Fibroblast of pulmonary artery (primary cell): ENCODE results near the gene TMIE.

Experiments
- DNase-seq: peaks from one replicate; pipeline ENCODE4 v3.0.0-alpha.2; 2010; ENCODE audit warnings: low read depth
- H3K4me3 ChIP-seq: replicated peaks from 2 replicates; pipeline ENCODE4 v1.5.1; 2011; ENCODE audit warnings: low read depth, mild to moderate bottlenecking, control low read depth, low read length, moderate library complexity
- CTCF ChIP-seq: IDR thresholded peaks from 2 replicates; pipeline ENCODE4 v1.5.1; 2011; ENCODE audit warnings: mild to moderate bottlenecking, control low read depth, low read length, inconsistent platforms; ENCODE audit errors: missing control alignments

The TMIE gene

GRCh38 chr3:46685446-46685845 is 15.7 kb upstream of the TMIE start:
- TF ChIP-seq CTCF, result no peak
- no peak for DNase-seq
- H3K4me3 ChIP-seq, result no peak overlapping the region

DNA sequence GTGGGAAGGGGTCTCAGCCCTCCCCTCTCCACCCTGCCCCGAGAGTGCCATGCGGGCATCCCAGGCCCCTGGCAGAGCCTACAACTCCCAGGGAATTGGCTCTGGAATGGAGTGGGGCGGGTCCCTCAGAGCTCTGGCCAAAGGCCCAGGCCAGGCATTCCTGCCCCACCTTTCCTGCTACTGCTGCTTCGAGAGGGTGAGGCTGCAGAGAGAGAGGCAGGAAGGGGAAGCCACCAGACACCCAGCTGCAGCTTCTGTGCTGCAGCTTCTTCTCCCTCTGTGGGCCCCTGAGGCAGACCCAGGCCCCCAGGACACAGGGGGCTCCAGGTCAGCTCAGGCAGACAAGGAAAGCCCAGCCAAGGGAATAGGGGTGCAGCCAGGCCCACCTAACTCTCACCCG is 10.4 kb upstream of the TMIE start:
- TF ChIP-seq CTCF, result no peak
- H3K4me3 ChIP-seq, result no peak overlapping the region
- DNase-seq, result no peak

DNA sequence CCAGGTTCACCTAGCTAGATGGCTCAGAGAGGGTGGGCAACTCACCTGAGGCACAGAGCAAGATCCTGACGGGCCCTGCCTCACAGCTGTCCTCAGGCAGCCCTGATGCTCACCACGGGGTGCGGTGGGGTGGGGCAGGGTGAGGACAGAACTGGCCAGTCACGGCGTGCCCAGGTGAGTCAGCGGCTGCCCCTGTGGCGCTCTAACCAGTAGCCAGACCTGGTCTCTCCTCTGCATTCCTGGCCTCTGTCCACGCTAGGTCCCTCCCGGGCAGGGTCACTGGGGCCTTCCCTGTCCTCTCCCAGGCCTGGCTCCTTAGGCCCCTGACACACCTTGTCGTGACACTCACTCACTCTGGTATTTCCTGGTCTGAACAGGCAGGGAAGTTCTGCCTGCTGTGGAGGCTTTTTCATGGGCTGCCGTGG is 8.6 kb upstream of the TMIE start:
- no peak for DNase-seq
- H3K4me3 ChIP-seq, result peak overlapping the region; percentile 59
- TF ChIP-seq CTCF, result no peak

GRCh38 chr3:46693038-46693891 is 7.9 kb upstream of the TMIE start, which contains the start of gene ALS2CL:
Gene ALS2CL, minus strand, starts transcription at chr3:46693679. Its CDS starts 4,239 bp downstream, at chr3:46689440.
- TF ChIP-seq CTCF, result no peak
- H3K4me3 ChIP-seq, result peak within 1 kb of the TSS; percentile 59
- no peak for DNase-seq

DNA sequence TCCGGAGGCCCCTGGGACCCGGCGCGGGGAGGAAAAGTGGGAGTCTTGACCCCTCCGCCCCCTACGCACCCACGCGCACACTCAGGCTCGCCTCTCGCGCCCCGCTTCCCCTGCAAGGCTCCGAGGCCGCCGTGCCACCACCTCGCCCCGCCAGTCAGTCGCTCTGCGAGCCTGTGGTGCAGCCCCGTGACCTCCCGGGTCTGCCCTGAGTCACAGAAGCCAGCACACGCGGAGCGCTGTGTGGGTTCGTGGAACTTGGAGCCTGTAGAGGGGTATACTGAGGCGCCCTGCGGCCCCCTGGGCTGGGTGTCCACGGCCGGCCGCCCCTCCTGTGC is 7.3 kb upstream of the TMIE start:
- DNase-seq, result no peak
- H3K4me3 ChIP-seq, result peak overlapping the region; percentile 59
- TF ChIP-seq CTCF, result no peak

GRCh38 chr3:46694520-46694919 is 6.7 kb upstream of the TMIE start:
- no peak overlapping the region for H3K4me3 ChIP-seq
- no peak for DNase-seq

More at GRCh38 chr3:46694520-46694919, 6.7 kb upstream of the TMIE start:
- TF ChIP-seq CTCF, result no peak
